Stimulated activated CD8-positive, alpha-beta memory T cell treated with anti-CD3 and anti-CD28 coated beads, Interleukin-7, amount 100 ng/mL, for 24 hours (primary cell): Measurements from ENCODE around the gene NAT9.

Experiments
- DNase-seq: peaks from one replicate; pipeline ENCODE4 v3.0.0-alpha.2; 2020; ENCODE audit warnings: low read depth

The NAT9 gene

GRCh38 chr17:74779948-74780400 lies 3.8 kb upstream of the NAT9 start:
- DNase-seq, result no peak

- DNase-seq, result no peak
These were observed 3.4 kb upstream of the NAT9 start for GRCh38 chr17:74779501-74779900.

GRCh38 chr17:74778960-74779359 lies 2.8 kb upstream of the NAT9 start:
- DNase-seq, result no peak

GRCh38 chr17:74777901-74778515 lies 1.9 kb upstream of the NAT9 start:
- no peak for DNase-seq

- DNase-seq, result no peak
These were observed 845 bp upstream of the NAT9 start for GRCh38 chr17:74776990-74777389.

- DNase-seq, result no peak
These were observed 619 bp downstream of the NAT9 start for GRCh38 chr17:74775409-74776043.

- DNase-seq, result no peak
These were observed 2.3 kb downstream of the NAT9 start for GRCh38 chr17:74773871-74774286.

- DNase-seq, result no peak
These were observed 2.7 kb downstream of the NAT9 start for GRCh38 chr17:74773414-74773813.

GRCh38 chr17:74772053-74772452 lies 4.1 kb downstream of the NAT9 start:
- DNase-seq, result no peak

GRCh38 chr17:74771319-74771914 lies 4.7 kb downstream of the NAT9 start:
- no peak for DNase-seq

- DNase-seq, result peak; percentile 39
These were observed 5.4 kb downstream of the NAT9 start for GRCh38 chr17:74770498-74771318.

GRCh38 chr17:74769856-74770497 lies 6.2 kb downstream of the NAT9 start:
- no peak for DNase-seq

GRCh38 chr17:74769266-74769855 lies 6.8 kb downstream of the NAT9 start:
- no peak for DNase-seq

- no peak for DNase-seq
These were observed 7.4 kb downstream of the NAT9 start for GRCh38 chr17:74768763-74769114.

GRCh38 chr17:74768069-74768762 lies 7.9 kb downstream of the NAT9 start:
- no peak for DNase-seq

- DNase-seq, result no peak
These were observed 9.0 kb downstream of the NAT9 start for GRCh38 chr17:74767111-74767516.

GRCh38 chr17:74766413-74766812 lies 9.7 kb downstream of the NAT9 start:
- DNase-seq, result no peak

- DNase-seq, result no peak
These were observed 11.3 kb downstream of the NAT9 start for GRCh38 chr17:74764751-74765286.

GRCh38 chr17:74763565-74764387 lies 12.4 kb downstream of the NAT9 start:
- DNase-seq, result no peak

GRCh38 chr17:74761931-74762330 lies 14.2 kb downstream of the NAT9 start:
- DNase-seq, result no peak
